Measurements from ENCODE around the gene C17orf113.

- TF ChIP-seq EZH2phosphoT487 (IDR thresholded peaks at IDR 0.05; ENCODE audit: low read depth, severe bottlenecking, unreplicated experiment) (no peak), CTCF (IDR thresholded peaks at IDR 0.05; ENCODE audit: poor library complexity) (no peak)
These were observed 46.1 kb upstream of the C17orf113 start for GRCh38 chr17:42096360-42097111.
